PFSK-1 (cell line): ENCODE results near the gene ENTPD8.

Experiments
- POLR2AphosphoS5 ChIP-seq: IDR thresholded peaks from 2 replicates; pipeline ENCODE4 v1.6.1; 2012; ENCODE audit warnings: low read depth, mild to moderate bottlenecking, control low read depth, low read length, moderate library complexity
- TAF1 ChIP-seq: IDR thresholded peaks from 2 replicates; pipeline ENCODE4 v1.6.1; 2012; ENCODE audit warnings: low read length, control low read depth, borderline replicate concordance; ENCODE audit not compliant: insufficient read depth

DNA sequence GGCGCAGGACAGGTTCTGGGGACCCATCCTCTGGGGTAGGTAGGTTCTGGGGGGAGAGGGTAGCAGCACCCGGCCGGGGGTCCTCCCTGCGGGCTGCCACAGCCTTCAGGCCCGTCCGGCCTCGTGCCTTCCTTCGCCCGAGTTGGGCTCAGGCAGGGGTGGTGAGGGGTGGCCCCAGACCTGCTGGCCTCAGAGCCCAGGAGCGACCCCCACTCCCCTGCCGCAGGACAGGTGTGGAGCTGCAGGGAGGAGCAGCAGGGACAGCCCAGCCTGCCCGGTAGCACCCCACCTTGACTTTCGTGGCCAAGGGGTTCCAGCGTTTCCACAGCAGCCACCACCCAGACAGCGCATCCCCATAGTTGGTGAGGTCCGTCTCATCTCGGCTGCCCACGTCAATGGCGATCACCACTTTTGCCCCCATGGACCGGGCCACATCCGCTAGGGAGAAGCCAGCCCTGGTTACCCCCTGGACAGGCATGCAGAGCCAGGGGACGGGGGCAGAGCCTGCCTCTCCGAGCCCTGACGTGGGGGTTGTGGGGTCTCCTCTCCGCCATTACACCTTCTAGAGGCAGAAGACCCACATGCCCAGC is 21.3 kb upstream of the ENTPD8 start:
- TF ChIP-seq POLR2AphosphoS5 (no peak), TAF1 (no peak)
